Vagina (tissue), 2 donors: ENCODE results near the gene ZCCHC8. TPM values are rescaled to one million over a fixed set of nuclear protein-coding genes. Genes with fewer than 3 reads are reported as not detected.
"Not testable (repeated sequence)": the region's sequence is repeated elsewhere in the genome, so short reads cannot be mapped to it uniquely, and the experiment has no call there.

ENCODE experiments used
- DNase-seq, 2 donors: peaks; one replicate each; pipeline ENCODE4 v3.0.0-alpha.2; 2017; ENCODE audit errors: extremely low spot score in 2 of 2
- H3K27ac ChIP-seq: fragments of 200-600 bp; sonication (generic); one replicate; pipeline ENCODE4 v1.5.1; 2019
- H3K27me3 ChIP-seq: fragments of 200-600 bp; sonication (generic); one replicate; pipeline ENCODE4 v1.5.1; 2019
- H3K36me3 ChIP-seq, 2 donors: fragments of 200-600 bp; sonication (generic); one replicate each; pipeline ENCODE4 v1.5.1; 2017 to 2019
- H3K4me1 ChIP-seq: fragments of 200-600 bp; sonication (generic); one replicate; pipeline ENCODE4 v1.5.1; 2019
- H3K4me3 ChIP-seq, 2 donors: fragments of 200-600 bp; sonication (generic); 1 replicate in 1 of 2; 2 replicates in 1 of 2; pipeline ENCODE4 v1.5.1; 2016 to 2019
- H3K9me3 ChIP-seq: fragments of 200-600 bp; sonication (generic); one replicate; pipeline ENCODE4 v1.5.1; 2019
- CTCF ChIP-seq, 3 experiments: fragments of 450-650 bp in 2 of 3; fragments of 200-600 bp in 1 of 3; sonication (generic) in 1 of 3; IDR thresholded peaks; one replicate each; pipeline ENCODE4 v1.5.1; 2017 to 2019; ENCODE audit warnings: antibody characterized with exemption in 3 of 3, mild to moderate bottlenecking in 2 of 3, moderate library complexity in 2 of 3
- POLR2A ChIP-seq, 2 donors: fragments of 450-650 bp; IDR thresholded peaks; one replicate each; pipeline ENCODE4 v1.6.1; 2017; ENCODE audit warnings: antibody characterized with exemption in 2 of 2, mild to moderate bottlenecking in 2 of 2, moderate library complexity in 2 of 2
- POLR2AphosphoS5 ChIP-seq, 2 donors: sonication (generic); formaldehyde crosslinking; IDR thresholded peaks; one replicate each; pipeline ENCODE4 v1.9.0; 2017; ENCODE audit warnings: antibody characterized with exemption in 2 of 2, mild to moderate bottlenecking in 2 of 2, low read depth in 1 of 2; ENCODE audit not compliant: insufficient read depth in 1 of 2
- intact Hi-C: fragments of 100-400 bp; cut with DNase I; formaldehyde crosslinking; loops from one replicate; pipeline ENCODE4 v1.15.1; 2023
- total RNA-seq: library from RNA; depleted of rRNA; stranded (reverse); fragments of >200 nt; gene quantifications from one replicate; pipeline ENCODE4 v1.2.3, GENCODE V29; 2016

The ZCCHC8 gene
- total RNA-seq, 1 donor from 2014 or later, result 28.2 TPM

- H3K9me3 ChIP-seq, result no peaks in the 10 kb centered on the region
- H3K4me1 ChIP-seq, result no peaks in the 10 kb centered on the region
- intact Hi-C loops, result no loop called here
- no peak for DNase-seq
- peaks cover 13 to 98% of the 10 kb centered on the region in 2 donors for H3K36me3 ChIP-seq
- no peak overlapping the region for H3K27ac ChIP-seq
- TF ChIP-seq CTCF (IDR thresholded peaks at IDR 0.05), result no peak
- no peak for TF ChIP-seq POLR2AphosphoS5 (IDR thresholded peaks at IDR 0.05; ENCODE audit: insufficient read depth in 1 of 2, low read depth in 1 of 2)
- no peak for TF ChIP-seq POLR2A (IDR thresholded peaks at IDR 0.05)
- no peaks in the 10 kb centered on the region for H3K27me3 ChIP-seq
- H3K4me3 ChIP-seq, result no peak overlapping the region
Observed at GRCh38 chr12:122513660-122514059, 12.9 kb upstream of the ZCCHC8 start.

GRCh38 chr12:122513028-122513427, 12.3 kb upstream of the ZCCHC8 start:
- DNase-seq, intact Hi-C loops: not testable (repeated sequence)
- peaks cover 11 to 98% of the 10 kb centered on the region in 2 donors for H3K36me3 ChIP-seq

DNA sequence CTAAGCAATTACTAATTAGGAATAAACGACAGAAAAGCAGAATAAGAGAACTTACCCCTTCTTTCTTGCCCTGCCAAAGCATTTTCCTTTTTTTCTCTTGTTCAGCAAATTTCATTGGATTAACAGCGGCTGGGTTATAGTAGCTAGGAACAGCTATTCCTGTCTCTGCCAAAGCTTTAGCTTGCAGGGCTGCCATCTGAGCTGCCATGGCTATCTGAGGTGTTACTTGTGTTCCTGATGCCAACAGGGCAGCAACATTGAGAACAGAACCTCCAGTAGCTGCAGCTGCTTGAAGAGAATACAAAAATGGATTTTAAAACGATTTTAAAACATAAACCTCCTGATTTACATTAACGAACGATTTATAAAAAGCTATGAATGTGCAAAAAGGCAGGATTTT, 7.4 kb upstream of the ZCCHC8 start:
- H3K9me3 ChIP-seq, result no peaks in the 10 kb centered on the region
- H3K4me1 ChIP-seq, result no peaks in the 10 kb centered on the region
- H3K27ac ChIP-seq, result no peak overlapping the region
- intact Hi-C loops, result no loop called here
- DNase-seq, result no peak
- no peak overlapping the region for H3K4me3 ChIP-seq
- peaks cover 14 to 100% of the 10 kb centered on the region in 2 donors for H3K36me3 ChIP-seq
- no peak for TF ChIP-seq POLR2AphosphoS5 (IDR thresholded peaks at IDR 0.05; ENCODE audit: insufficient read depth in 1 of 2, low read depth in 1 of 2)
- TF ChIP-seq CTCF (IDR thresholded peaks at IDR 0.05), result no peak
- no peak for TF ChIP-seq POLR2A (IDR thresholded peaks at IDR 0.05)
- no peaks in the 10 kb centered on the region for H3K27me3 ChIP-seq

More at GRCh38 chr12:122513028-122513427, 12.3 kb upstream of the ZCCHC8 start:
- H3K27me3 ChIP-seq, H3K4me1 ChIP-seq, H3K4me3 ChIP-seq, H3K27ac ChIP-seq, H3K9me3 ChIP-seq: not testable (repeated sequence)

- no peaks in the 10 kb centered on the region for H3K27me3 ChIP-seq
- peaks cover under 1% of the 10 kb centered on the region for H3K4me1 ChIP-seq
- no peak for TF ChIP-seq CTCF (IDR thresholded peaks at IDR 0.05)
- TF ChIP-seq POLR2AphosphoS5 (IDR thresholded peaks at IDR 0.05; ENCODE audit: insufficient read depth in 1 of 2, low read depth in 1 of 2), result no peak
- no peak for TF ChIP-seq POLR2A (IDR thresholded peaks at IDR 0.05)
- H3K27ac ChIP-seq, result no peak overlapping the region
- intact Hi-C loops, result no loop called here
- no peak overlapping the region for H3K4me3 ChIP-seq
- H3K9me3 ChIP-seq, result no peaks in the 10 kb centered on the region
- H3K36me3 ChIP-seq, result peaks cover 14 to 85% of the 10 kb centered on the region in 2 donors
- no peak for DNase-seq
Observed at GRCh38 chr12:122506393-122506938, 5.7 kb upstream of the ZCCHC8 start.

- no peak for TF ChIP-seq POLR2AphosphoS5 (IDR thresholded peaks at IDR 0.05; ENCODE audit: insufficient read depth in 1 of 2, low read depth in 1 of 2)
- no peak for TF ChIP-seq CTCF (IDR thresholded peaks at IDR 0.05)
- TF ChIP-seq POLR2A (IDR thresholded peaks at IDR 0.05), result no peak
- Histone ChIP-seq H3K4me1 (peaks cover 6% of the 10 kb centered on the region), H3K4me3 (no peak overlapping the region), H3K27ac (no peak overlapping the region), H3K27me3 (no peaks in the 10 kb centered on the region), H3K36me3 (peaks cover 14 to 76% of the 10 kb centered on the region in 2 donors), H3K9me3 (no peaks in the 10 kb centered on the region)
- no peak for DNase-seq
- intact Hi-C loops, result no loop called here
Observed at GRCh38 chr12:122505419-122506051, 4.8 kb upstream of the ZCCHC8 start.
